GM21717 (cell line): ENCODE results near the gene TPD52L2.
A peak's percentile ranks its signal among the peaks of the same experiment; 100 is the strongest.

Experiments used
- ATAC-seq: cut with Tn5 transposase; IDR thresholded peaks from one replicate; pipeline ENCODE4 v1.9.1; 2021; ENCODE audit warnings: mild to moderate bottlenecking, moderate library complexity; ENCODE audit not compliant: unreplicated experiment

TPD52L2 gene

DNA sequence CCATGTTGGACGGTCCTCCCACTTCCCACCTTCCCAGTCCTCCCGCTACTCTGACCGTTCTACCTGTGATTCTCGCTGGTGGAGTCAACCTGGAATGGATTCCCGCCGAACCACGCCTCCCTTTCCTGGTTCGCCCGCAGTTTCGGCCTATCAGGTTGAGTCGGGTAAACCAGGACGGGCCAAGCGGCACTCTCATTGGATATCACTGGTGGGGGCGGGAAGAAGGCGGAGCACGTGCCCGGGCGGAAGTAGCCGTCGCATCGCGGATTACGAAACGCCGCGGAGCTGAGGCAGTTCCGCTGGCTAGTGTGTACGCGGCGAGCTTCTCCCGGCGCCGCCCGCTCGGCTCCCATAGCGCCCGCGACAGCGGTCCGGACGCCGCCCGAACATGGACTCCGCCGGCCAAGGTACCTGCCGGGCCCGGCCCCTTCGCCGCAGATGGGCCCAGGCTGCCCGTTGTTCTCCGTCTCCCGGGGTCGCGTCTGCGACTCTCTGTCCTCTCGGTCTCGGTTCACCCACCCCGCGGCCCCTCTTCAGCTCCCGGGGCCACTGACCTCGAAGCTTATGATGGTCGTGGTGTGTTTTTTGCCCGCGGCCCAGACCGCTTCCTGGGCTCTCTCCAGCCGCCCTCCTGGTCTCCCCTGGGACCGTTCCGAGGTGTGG, at the start of gene TPD52L2:
Gene TPD52L2, plus strand, starts transcription at position 293 of the 663 bp plus-strand sequence. Its CDS starts 96 bp downstream, at position 389.
- peak; percentile 55 for ATAC-seq

DNA sequence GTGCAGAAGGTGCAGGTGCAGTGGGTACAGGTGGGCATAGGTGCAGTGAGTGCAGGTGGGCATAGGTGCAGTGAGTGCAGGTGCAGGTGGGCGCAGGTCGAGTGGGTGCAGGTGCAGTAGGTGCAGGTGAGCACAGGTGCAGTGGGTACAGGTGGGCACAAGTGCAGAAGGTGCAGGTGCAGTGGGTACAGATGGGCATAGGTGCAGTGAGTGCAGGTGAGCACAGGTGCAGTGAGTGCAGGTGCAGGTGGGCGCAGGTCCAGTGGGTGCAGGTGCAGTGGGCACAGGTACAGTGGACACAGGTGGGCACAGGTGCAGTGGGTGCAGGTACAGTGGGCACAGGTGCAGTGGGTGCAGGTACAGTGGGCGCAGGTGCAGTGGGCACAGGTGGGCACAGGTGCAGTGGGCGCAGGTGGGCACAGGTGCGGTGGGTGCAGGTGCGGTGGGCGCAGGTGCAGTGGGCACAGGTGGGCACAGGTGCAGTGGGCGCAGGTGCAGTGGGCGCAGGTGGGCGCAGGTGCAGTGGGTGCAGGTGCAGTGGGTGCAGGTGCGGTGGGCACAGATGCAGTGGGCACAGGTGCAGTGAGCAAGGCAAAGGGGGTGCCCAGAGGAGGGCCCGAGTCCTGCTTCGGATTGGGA, 49.3 kb upstream of the TPD52L2 start:
- no peak for ATAC-seq

DNA sequence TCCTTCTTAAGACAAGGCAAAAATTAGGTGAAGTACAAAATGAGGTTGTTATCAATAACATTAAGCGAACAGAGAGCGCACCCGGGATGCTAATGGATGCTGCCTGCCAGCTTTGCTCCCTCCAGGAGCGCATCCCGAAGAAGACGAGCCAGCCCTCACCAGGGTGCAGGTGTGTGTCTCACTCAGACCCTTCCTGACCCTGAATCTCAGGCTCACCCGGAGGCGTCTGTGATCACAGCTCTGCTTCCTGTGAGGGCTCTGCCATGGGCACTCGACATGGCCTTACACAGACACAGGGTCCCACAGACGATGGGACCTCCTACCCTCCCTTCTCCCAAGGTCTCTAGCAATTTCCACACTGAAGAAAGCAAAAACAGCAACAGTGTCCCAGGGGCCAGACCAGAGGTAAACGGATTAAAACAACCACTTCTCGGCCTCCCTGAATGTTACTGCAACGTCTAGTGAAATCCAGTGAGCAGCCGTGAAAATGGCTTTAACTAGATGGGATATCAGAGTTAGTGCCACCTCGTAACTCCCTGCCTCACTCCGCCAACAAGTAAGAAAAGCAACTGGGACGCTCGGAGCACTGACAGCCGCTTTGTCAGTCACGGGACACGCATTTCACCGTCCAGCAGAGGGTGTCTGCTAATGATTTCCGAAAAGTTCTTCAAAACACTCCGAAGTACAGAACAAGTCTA, 45.7 kb upstream of the TPD52L2 start:
- no peak for ATAC-seq

DNA sequence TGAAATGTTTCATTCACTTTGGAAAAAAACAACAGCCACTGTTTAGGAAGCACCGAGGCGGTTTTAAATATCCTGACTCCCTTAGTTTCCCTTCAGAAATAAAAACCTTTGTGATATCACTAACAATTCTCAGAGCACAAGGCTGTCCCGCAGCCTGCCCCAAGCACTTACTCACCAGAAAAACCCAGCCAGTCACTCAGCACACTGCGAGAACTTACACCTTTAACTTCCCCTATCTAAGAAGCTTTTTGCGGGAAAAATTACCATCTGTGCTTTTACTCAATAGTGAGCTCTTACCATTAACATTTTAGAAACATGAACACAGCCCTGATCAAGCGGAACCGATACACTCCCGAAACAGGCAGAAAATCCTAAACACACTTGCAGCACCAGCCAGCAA, 43.3 kb upstream of the TPD52L2 start:
- ATAC-seq: no peak

DNA sequence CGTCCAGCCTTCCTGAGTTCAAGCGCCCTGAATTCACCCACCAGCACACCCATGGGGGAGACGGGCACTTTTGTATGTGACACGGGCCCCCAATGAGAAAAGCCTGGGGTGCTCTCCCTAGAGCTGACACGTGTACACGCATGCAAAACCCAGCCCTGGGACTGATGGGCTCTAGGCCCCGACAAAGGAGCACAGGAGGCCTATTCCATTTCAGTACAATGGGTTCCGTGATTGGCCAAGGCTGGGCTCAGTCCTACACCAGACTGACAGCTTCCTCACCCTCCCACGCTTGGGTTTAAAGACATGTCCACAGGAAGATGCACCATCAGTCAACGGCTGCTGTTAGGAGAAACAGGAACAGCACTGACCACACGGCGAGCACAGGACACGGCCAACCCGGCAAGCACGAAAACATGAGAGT, 42.8 kb upstream of the TPD52L2 start:
- no peak for ATAC-seq

DNA sequence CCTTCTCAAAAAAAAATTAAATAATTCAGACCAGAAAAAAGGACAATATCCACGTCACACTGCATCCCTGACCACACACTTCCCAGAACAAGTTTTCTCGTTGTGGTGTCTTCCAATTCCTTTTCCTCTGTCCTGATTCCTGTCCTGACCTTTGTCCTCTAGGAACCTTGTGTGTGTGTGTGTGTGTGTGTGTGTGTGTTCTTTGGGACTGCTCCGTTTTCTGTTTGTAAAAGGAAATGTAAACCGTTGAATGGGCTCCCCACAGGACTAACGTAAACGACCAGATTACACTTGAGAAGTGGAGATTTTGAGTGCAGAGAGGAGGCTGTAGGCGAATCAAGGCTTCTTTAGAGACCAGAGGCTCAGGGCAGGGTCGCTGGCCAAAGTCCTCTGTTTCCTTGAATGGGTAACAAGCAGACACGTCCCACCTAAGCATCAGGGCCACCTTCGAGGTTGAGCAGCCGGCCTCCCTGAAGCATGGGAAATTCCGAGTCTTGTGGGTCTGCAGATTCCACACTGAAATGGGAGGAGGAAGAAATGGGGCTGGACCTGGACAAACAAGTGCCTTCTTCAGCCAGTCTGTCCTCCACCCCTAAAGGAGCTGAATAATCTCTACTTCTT, 41.3 kb upstream of the TPD52L2 start:
- ATAC-seq: no peak

DNA sequence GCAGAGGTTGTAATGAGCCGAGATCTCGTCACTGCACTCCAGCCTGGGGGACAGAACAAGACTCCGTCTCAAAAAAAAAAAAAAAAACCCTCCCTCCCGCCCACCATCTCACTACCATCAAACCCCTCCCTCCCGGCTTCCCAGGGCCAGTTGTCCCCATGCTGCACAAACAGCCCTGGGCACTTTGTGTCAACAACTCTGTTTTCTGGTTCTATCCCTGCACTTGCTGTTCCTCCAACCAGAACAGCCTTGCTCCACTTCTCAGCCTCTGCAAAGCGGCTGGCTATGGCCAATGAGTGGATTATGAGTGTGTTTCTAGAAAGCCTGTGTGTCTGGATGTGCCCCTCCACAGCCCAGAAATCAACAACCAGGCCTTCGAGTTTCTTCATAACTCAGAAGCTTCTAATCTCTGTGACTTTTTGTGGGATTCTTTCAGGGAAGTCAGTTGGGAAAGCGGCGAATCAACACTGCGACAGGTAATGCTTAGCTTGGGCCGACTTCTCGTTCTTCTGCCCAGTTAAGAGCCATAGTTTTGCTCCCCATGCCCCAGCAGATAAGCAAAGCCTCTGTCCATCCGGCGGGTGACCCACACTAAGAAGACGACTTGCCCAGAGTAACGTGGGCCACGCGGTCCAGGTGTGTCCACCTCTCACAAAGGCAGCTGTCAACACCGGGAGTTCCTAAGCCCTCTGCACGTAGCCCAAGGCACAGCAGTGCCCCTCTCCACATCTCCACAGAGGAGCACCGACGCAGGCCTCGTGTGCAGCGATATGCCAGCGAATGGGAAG, 39.5 kb upstream of the TPD52L2 start:
- ATAC-seq: no peak

DNA sequence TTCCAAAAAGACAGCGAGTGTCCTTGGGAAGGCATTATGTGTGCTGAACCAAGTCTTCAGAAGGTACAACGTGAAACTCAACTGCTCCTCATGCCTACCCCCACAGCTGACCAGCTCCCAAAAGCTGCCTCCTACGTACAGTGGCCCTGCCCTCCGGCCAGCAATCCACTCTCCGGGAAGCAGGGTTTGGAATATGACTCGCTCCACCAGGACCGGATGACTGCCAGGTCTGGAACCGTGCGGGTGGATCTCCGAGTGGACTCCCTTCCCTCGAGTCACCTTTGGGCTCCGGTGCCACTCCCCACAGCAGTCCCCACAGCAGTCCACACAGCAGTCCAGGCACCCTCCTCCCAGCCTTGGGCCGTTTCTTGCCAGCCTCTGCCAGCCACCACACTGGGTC, 38.3 kb upstream of the TPD52L2 start:
- ATAC-seq: no peak

DNA sequence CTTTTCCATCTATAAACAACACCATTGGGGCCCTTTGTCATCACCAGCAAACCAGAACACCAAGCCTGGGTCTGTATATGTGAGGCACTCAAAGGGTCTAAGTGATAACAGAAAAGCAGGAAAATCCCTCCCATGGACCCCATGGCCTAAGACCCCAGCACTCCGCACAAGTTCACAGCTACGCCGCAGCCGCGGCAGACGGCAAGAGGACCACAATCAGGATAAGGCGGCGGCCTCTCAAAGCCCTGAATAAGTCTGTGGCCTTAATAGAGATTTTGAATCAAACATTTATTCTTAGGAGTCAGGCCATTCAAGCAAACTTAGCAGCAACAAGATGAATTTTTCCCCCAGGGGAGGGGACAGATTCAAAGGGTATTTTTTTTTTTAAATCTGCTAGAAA, 36.9 kb upstream of the TPD52L2 start:
- no peak for ATAC-seq

DNA sequence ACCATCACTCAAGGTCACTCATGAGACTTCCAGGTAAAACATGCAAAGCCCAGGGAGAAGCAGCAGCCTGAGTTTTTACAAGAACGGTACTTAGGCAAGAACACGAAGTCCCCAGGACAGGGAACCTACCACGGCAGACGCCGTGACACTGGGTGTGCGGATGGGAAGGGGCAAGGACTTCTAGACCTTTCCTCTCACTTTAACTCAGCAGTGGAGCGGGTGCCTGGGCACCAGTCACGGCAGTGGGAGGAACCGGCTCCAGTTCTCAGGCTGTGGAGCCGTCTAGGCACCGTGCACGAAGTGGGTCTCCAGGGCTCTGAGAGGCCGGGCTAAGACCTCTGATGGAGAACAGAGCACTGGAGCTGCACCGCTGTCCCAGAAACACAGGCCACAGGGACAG, 36.5 kb upstream of the TPD52L2 start:
- no peak for ATAC-seq

DNA sequence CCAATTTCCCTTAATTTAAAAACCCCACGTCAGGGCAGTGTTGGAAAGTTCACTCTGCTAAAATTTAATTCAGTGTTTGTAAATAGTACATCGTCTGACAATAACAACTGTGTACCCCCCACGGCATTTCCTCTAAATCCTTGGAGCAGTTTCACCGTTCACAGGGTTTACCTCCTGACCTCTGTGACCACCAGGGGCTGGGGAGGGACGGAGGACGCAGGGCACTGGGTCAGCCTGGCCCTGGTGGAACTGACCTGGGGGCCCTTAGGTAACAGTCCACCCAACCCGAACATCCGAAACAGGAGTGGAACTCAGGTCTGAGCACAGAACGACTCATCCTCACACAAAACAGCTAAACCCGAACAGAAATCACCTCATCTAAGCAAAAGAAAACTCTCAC, 36.1 kb upstream of the TPD52L2 start:
- no peak for ATAC-seq

DNA sequence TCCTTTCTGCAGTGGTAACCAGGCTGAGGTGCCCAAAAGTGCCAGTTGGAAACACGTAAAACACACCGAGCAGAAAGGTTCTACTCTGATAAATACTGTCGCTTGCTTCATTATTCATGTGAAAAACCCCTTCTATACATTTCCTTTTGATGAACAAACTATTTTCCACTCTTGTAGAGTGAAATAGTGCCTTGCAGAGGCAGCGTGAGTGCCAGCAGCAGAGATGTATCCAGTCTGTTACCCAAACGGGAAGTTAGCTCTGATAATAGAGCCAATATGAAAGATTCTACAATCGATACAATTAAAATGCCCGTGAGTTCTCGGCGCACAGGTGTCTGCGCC, 35.5 kb upstream of the TPD52L2 start:
- no peak for ATAC-seq

DNA sequence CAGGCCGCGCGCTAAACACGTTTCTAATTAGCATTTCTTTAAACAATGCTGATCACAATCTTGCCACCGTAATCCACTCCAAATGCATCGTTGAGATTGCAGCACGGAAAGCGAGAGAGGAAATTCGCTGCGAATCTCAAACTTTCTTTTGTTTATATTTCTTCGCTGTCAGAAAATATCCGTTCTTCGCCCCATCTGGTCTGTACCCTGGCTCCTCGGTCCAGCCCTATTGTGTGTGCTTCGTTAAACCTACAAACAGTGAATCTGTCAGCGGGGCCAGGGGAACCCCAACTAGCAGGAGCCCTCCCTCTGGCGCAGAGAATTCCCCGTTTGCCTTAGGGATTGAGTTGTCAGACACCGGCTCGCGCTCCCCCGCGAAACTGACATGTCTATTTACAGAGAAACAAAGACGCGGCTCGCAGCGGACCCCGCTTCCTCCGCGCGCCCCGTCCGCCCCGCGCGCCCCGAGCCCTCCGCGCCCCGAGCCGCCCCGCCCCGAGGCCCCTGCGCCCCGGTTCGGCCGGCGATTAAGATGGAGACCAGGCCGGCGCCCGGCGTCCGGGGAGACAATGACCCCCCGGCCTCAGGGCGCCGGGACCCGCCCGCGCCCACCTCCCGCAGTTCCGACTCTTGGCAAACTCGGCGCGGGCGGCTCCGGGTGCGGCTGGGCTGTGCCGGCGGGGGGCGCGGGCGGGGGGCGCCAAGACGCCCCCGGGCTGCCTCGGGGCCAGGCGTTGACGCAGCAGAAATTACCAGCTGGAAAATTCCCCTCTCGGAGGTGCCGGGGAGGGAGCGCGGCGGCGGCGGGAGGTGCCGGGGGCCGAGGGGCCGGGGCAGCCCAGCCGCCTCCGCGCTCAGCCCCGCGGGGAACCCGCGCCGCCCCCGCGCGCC, 34.9 kb upstream of the TPD52L2 start:
- ATAC-seq: no peak

DNA sequence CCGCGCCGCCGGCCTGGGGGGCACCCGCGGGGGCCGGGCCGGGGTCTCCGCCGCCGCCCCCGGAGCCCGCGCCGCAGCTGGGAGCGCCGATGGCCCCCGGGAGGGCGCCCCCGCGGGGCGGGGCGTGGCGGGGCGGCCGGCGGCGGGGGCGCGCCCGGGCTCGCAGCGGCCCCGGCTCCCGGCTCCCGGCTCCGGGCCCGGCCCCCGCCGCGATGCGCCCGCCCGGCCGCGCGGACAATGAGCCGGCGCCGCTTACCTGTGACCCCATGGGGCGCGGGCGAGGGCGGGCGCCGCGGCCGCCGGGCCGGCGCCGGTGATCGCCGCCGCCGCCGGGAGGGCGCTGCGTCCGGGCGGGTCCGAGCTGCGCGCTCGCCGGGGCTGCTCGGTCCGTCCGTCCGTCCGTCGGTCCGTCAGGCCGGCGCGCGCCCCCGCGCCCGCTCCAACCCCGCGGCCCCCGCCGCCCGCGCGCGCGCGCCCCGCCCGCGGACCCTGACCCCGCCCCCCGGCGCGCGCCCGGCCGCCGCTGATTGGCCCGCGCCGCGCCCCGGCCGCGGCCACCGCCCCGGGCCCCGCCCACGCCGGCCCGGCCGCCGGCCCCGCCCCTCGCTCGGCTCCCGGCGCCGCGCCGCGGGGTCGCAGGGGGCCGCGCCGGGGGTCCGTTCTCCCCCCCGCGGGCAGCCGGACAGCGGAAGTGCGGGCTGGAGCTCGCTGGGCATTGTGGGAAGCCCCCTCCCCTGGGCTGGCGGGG, 34.1 kb upstream of the TPD52L2 start, which contains the start of gene ZBTB46:
Gene ZBTB46, minus strand, starts transcription at position 424 of the 748 bp plus-strand sequence. CDS start 40,507 bp downstream, outside the sequence.
- no peak for ATAC-seq

DNA sequence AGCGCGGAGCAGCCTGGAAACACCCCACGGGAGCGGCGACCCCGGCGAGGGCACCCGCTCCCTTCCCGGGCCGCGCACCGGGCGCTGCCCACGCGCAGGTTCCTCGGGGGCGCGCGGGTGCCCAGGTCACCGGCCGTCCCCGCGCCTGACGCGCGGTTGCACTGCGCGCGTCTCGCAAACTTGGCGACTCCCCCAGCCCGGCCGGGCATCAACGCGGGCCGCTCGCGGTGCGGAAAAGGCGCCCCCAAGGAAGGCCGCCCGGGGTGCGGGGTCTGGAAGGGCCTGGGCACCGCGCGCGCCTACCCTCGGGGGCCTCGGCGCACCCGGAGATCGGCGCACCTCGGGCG, 33.5 kb upstream of the TPD52L2 start:
- no peak for ATAC-seq

DNA sequence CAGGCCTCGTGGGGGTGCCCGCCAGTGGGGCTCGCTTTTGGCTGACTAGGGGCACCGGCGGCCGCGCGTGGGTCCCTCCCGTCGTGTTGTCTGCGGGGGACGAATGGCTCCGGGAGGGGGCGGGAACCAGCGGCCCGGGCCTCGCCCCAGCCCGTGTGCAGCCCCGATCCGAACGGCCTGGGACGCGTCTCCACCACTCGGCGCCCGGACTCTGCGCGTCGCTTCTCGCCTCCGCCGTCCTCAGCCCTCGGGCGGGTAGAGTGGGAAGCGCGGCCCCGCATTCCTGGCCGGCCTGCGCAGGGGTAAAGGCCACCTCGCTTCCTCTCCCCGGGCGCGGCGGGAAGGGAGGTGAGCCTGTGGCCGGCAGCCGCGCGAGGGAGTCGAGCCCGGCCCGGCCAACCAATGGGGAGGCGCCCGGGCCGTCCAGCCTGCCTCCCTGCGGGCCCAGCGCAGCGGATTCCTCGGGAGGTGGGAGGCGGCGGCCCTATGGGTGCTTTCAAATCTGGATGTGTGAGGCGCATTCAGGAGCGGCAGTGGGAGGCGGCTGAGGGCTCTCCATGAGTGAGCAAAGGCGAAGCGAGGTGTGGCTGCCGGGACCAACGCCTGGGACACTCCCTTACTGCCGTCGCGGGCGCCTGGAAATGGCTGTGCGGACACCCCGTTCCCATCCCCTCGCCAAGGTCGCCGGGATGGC, 32.9 kb upstream of the TPD52L2 start:
- ATAC-seq: no peak

DNA sequence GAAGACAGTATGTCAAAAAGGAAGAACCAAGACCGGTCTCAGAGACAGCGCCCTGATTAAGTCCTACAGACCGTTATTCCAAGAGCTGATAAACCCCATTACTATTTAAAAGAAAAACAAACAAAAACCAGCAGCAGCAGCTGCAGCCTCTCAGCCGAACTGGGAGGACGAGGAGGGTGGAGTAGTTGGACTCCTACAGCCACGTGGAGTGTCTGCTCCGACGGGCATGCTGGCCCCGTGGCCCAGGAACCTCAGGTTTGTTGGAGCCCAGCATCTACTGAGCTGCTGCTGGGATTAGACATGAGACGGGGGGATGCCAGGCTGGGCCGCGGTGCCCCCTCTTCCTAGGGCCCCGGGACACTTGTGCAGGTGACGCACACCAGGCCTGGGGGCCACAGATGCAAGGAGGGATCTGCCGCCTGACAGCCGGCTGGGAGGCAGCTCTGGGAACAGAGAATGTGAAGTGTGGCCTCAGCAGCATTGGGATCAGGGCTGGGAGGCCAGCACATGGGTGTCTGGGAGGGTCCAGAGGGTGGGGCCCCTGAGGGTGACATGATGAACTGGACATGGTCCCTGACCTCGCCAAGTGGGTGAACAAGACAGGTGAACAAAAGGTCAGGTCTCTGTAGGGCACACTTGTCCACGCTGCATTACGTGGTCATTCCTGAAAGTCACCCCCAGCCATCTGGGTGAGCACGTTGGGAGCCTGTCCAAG, 31.1 kb upstream of the TPD52L2 start:
- no peak for ATAC-seq

DNA sequence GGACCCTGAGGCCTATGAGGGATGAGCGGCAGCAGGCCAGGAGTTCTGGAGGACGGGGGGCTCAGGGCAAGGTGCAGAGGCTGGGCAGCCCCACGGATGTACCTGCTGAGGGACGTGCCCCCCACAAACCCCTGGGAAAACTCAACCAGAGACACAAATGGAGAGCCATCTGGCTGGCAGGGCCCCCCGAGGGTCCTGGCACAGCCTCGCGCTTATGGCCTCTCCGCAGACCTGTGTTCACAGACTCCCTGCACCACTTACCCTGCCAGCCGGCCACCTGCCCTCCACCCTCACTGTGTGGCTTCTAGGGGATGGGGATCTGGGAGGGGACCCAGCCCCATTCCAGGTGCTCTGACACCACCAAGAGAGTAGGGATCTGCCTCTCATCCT, 30.6 kb upstream of the TPD52L2 start:
- no peak for ATAC-seq
